ENCODE data around the gene PABPN1L.
"Not testable (repeated sequence)": the region's sequence is repeated elsewhere in the genome, so short reads cannot be mapped to it uniquely, and the experiment has no call there.

Gene PABPN1L

GRCh38 chr16:88835818-88836217, 30.6 kb downstream of the PABPN1L start:
- no peak for TF ChIP-seq POLR2A (IDR thresholded peaks at IDR 0.05; ENCODE audit: low read length)
- TF ChIP-seq GATA1 (IDR thresholded peaks at IDR 0.05; ENCODE audit: low read depth, low read length): no peak
- no peak for DNase-seq

- no peak for DNase-seq
- no peak for TF ChIP-seq POLR2A (IDR thresholded peaks at IDR 0.05; ENCODE audit: low read length)
- no peak for TF ChIP-seq GATA1 (IDR thresholded peaks at IDR 0.05; ENCODE audit: low read depth, low read length)
Measured at GRCh38 chr16:88835383-88835782, 31.1 kb downstream of the PABPN1L start.

DNA sequence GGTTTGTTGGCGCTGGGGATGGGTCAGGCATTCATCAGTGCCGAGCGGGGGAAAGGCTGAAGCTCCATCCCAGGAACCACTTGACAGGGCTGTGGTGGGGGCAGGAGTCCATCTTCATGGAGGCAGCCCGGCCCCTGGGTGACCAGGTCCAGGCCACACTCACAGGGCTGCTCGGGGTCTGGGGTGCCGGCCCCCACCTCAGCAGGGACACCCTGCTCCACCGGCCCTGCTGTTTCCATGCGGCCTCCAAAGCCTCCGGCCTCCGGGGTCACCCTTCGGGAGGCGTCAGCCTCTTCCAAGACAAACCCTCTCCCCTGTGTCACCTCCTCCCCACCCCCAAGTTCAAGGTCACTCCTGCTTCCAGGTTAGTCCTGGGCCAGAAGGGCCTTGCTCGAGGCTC, 31.8 kb downstream of the PABPN1L start:
- no peak for DNase-seq

DNA sequence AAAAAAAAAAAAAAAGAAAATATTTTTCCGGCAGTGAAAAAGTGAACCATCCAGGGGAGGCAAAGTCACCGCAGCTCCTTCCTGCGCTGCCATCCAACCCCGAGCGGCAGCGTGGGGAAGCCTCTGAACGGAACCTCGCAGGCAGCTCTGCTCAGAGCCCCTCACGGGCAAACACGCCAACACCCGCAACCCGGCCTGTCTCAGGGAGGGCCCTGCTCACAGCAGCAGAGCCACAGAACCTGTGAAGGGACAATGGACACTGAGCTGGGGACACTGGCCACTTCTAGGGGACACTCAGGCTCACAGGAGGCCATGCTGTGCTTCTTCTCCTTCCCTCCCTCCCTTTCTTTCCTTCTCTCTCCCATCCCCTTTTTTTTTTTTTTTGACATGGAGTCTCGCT, 33.4 kb downstream of the PABPN1L start:
- TF ChIP-seq POLR2A (IDR thresholded peaks at IDR 0.05; ENCODE audit: low read length) (no peak), GATA1 (IDR thresholded peaks at IDR 0.05; ENCODE audit: low read depth, low read length) (no peak)

More for the DNA sequence above, 31.8 kb downstream of the PABPN1L start:
- TF ChIP-seq GATA1 (IDR thresholded peaks at IDR 0.05; ENCODE audit: low read depth, low read length) (no peak), POLR2A (IDR thresholded peaks at IDR 0.05; ENCODE audit: low read length) (no peak)

DNA sequence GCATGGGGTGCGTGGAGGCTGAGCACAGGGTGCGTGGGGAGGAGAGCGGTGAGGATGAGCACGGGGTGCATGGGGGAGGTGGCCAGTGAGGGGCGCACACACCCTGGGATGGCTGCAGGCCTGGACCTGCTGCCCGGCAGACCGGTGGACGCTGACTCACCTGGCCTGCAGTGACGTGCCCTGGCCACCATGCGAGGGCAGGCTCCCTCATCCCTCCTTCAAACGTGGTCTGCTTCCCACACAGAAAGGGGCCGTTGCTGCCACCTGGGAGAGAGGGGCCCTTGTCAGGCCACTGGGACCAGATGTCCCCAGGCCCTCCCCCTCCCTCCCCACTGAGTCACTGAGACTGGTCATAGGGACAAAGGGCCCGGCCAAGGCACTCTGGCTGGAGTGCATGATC, 34.6 kb downstream of the PABPN1L start:
- TF ChIP-seq GATA1 (IDR thresholded peaks at IDR 0.05; ENCODE audit: low read depth, low read length) (no peak), POLR2A (IDR thresholded peaks at IDR 0.05; ENCODE audit: low read length) (no peak)

More for the DNA sequence above, 33.4 kb downstream of the PABPN1L start:
- no peak for DNase-seq

DNA sequence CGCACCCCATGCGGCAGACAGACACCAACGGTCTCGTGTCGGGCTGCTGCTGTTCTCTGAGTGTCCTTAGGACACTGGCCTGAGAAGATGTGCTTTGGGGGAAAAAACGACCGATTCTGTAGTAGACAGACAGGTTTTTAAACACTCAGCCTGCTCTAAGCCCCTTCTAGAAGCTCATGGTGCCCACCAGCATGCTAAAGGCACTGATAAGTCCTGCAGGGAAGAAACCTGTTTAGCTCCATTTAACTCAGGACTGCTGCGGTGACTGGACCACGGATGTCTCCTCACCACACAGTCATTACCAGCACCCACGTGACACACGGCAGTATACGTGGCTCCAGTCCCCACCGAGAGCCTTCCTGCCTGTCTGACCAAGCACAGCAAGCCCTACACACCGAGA, 35.7 kb downstream of the PABPN1L start:
- no peak for DNase-seq
- no peak for TF ChIP-seq POLR2A (IDR thresholded peaks at IDR 0.05; ENCODE audit: low read length)
- TF ChIP-seq GATA1 (IDR thresholded peaks at IDR 0.05; ENCODE audit: low read depth, low read length): no peak

More for the DNA sequence above, 34.6 kb downstream of the PABPN1L start:
- DNase-seq: no peak

DNA sequence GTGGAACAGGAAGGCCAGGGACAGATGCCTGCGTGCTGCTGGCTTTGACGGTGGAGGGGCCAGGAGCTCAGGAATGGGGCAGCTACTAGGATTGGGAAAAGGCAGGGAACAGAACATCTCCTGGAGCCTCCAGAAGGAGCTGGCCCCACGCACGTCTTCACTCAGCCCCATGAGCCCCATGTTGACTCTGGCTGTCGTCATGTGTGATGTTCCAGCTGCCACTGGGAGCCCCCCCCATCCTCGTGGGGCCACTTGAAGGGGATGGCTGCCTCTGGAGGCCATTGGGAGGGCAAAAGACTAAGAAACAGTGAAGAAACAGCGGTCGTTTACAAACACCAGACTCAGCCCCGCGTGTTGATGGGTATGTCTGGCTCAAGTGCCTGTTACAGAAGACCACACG, 36.2 kb downstream of the PABPN1L start:
- TF ChIP-seq POLR2A (IDR thresholded peaks at IDR 0.05; ENCODE audit: low read length): no peak
- no peak for DNase-seq

GRCh38 chr16:88828711-88829110, 37.7 kb downstream of the PABPN1L start:
- TF ChIP-seq GATA1 (IDR thresholded peaks at IDR 0.05; ENCODE audit: low read depth, low read length): no peak
- TF ChIP-seq POLR2A (IDR thresholded peaks at IDR 0.05; ENCODE audit: low read length): no peak
- DNase-seq: no peak

DNA sequence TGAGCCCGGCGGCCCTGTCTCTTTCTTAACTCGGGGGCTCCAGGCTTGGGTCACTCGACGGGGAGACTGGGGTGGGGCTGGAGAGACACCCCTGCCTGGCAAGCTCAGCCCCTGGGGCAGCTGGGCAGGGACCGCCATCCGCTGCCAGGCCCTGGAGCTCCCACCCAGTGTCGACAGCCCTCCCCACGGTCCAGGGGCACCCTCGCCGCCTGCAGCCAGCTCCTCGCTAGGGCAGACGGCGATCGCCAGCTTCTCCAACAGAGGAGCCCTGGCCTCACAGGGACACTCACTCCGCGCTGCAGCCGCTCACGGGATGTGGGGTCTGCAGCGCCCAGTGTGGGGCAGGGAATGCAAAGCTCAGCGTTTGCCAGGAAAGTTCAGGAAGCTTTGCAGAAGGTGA, 38.7 kb downstream of the PABPN1L start:
- TF ChIP-seq POLR2A (IDR thresholded peaks at IDR 0.05; ENCODE audit: low read length) (no peak), GATA1 (IDR thresholded peaks at IDR 0.05; ENCODE audit: low read depth, low read length) (no peak)

DNA sequence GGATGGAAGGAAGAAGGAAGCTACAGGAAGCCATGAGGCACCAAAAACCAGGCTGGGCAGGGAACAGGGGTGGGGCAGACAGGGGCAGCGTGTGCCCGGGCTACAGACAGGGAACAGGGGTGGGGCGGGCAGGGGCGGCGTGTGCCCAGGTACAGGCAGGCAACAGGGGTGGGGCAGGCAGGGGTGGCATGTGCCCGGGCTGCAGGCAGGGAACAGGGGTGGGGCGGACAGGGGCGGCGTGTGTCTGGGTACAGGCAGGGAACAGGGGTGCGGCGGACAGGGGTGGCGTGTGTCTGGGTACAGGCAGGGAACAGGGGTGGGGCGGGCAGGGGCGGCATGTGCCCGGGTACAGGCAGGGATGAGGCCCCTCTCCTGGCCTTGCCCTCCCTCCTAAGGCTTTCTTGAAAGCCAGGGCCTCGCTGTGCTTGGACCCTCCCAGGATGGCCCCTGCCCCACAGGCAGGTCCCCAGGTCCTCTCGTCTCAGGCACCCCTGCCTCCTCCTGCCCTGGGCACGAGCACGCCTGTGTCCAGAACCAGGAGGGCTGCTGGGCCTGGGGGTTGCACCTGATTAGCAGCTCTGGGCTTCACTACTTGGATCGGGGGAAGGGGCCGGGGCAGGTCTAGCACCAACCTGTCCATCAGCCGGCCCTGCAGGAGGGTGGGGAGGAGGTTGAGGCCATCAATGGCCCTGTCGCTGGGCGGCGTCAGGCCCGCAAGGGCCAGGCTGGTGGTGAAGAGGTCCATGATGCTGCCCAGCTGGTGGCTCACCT, 40.2 kb downstream of the PABPN1L start:
- TF ChIP-seq GATA1 (IDR thresholded peaks at IDR 0.05; ENCODE audit: low read depth, low read length) (no peak), POLR2A (IDR thresholded peaks at IDR 0.05; ENCODE audit: low read length) (no peak)
- no peak for DNase-seq

More for the DNA sequence above, 38.7 kb downstream of the PABPN1L start:
- no peak for DNase-seq

DNA sequence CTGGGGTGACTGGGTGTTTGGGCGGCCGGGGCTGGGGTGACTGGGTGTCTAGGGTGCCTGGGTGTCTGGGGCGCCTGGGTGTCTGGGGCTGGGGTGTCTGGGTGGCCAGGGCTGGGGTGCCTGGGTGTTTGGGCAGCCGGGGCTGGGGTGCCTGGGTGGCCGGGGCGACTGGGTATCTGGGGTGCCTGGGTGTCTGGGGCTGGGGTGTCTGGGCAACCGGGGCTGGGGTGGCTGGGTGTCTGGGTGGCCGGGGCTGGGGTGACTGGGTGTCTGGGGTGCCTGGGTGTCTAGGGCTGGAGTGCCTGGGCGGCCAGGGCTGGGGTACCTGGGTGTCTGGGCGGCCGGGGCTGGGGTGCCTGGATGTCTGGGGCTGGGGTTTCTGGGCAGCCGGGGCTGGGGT, 41.3 kb downstream of the PABPN1L start:
- no peak for DNase-seq
- TF ChIP-seq GATA1 (IDR thresholded peaks at IDR 0.05; ENCODE audit: low read depth, low read length) (no peak), POLR2A (IDR thresholded peaks at IDR 0.05; ENCODE audit: low read length) (no peak)

- TF ChIP-seq POLR2A (IDR thresholded peaks at IDR 0.05; ENCODE audit: low read length): no peak
- TF ChIP-seq GATA1 (IDR thresholded peaks at IDR 0.05; ENCODE audit: low read depth, low read length): no peak
- no peak for DNase-seq
Measured at GRCh38 chr16:88824256-88825077, 42.0 kb downstream of the PABPN1L start.

DNA sequence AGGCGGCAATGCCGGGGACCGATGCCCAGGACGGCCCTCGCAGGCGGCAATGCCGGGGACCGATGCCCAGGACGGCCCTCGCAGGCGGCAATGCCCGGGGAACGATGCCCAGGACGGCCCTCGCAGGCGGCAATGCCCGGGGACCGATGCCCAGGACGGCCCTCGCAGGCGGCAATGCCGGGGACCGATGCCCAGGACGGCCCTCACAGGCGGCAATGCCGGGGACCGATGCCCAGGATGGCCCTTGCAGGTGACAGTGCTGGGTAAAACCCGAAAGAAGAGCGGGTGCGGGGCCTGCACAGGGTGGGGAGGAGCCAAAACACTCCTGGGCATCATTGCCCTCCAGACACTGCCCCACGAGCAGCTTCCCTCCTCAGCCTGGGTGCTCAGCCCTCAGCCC, 42.8 kb downstream of the PABPN1L start:
- DNase-seq: not testable (repeated sequence)

DNA sequence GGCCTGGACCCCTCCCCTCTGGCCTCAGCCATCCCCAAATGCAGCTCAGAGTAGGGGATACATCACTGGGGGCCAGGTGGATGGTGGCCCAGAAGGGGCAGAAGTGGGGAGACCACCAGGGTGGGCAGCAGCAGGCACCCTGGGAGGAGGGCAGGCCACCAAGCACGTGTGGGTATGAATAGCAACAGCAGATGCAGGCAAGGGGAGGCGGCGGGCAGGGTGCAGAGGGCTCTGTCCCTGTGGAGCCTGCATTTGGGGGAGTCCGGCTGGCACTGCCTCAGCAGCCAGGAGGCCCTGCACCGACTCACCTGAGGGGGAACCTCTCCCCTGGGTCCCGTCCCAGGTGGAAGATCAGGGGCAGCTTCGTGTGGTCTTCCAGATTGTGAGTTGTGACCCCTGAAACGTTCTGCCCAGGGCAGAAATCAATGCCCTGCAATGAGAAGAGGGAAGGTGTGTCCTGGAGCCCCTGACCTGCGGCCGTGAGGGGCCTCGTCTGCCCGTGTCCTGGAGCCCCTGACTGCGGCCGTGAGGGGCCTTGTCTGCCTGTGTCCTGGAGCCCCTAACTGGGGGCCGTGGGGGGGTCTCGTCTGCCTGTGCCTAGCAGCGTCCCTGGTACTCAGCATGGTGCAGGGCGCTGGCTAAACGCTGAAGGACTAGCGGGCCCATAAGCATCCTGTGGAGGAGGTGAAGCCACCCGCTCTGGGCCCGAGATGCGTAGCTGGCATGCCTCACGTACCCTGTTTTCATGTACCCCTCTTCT, 44.0 kb downstream of the PABPN1L start:
- TF ChIP-seq GATA1 (IDR thresholded peaks at IDR 0.05; ENCODE audit: low read depth, low read length): no peak
- no peak for TF ChIP-seq POLR2A (IDR thresholded peaks at IDR 0.05; ENCODE audit: low read length)
- no peak for DNase-seq
